Adipocyte (in vitro differentiated cells): Measurements from ENCODE around the gene PRODH.
"Not testable (repeated sequence)": the region's sequence is repeated elsewhere in the genome, so short reads cannot be mapped to it uniquely, and the experiment has no call there.

Experiments used
- DNase-seq: peaks from one replicate; pipeline ENCODE4 v3.0.0-alpha.2; 2015; ENCODE audit warnings: low read depth
- H3K27me3 ChIP-seq: replicated peaks from 2 replicates; pipeline ENCODE4 v1.7.0; 2013; ENCODE audit warnings: mild to moderate bottlenecking, low read length, moderate library complexity; ENCODE audit not compliant: control insufficient read depth, insufficient read depth
- H3K36me3 ChIP-seq: 2 replicates; pipeline ENCODE4 v1.7.0; 2013; ENCODE audit warnings: low read length, mild to moderate bottlenecking, moderate library complexity; ENCODE audit not compliant: control insufficient read depth, insufficient read depth, severe bottlenecking
- H3K4me1 ChIP-seq: 2 replicates; pipeline ENCODE4 v1.7.0; 2013; ENCODE audit warnings: mild to moderate bottlenecking, low read length, moderate library complexity; ENCODE audit not compliant: control insufficient read depth, insufficient read depth
- H3K4me3 ChIP-seq: 2 replicates; pipeline ENCODE4 v1.7.0; 2013; ENCODE audit warnings: mild to moderate bottlenecking, low read length, moderate library complexity
- H3K9ac ChIP-seq: 2 replicates; pipeline ENCODE4 v1.7.0; 2013; ENCODE audit warnings: mild to moderate bottlenecking, low read length, moderate library complexity
- H3K9me3 ChIP-seq: 2 replicates; pipeline ENCODE4 v1.7.0; 2013; ENCODE audit warnings: mild to moderate bottlenecking, low read length, moderate library complexity; ENCODE audit not compliant: control insufficient read depth

The PRODH gene

GRCh38 chr22:18915550-18915949 is 20.5 kb downstream of the PRODH start:
- not testable (repeated sequence) for H3K4me1 ChIP-seq, H3K9me3 ChIP-seq, DNase-seq, H3K36me3 ChIP-seq, H3K27me3 ChIP-seq, H3K9ac ChIP-seq, H3K4me3 ChIP-seq

- H3K9me3 ChIP-seq, H3K4me3 ChIP-seq, DNase-seq, H3K27me3 ChIP-seq, H3K4me1 ChIP-seq, H3K9ac ChIP-seq, H3K36me3 ChIP-seq: not testable (repeated sequence)
Measured at GRCh38 chr22:18914558-18914957, 21.5 kb downstream of the PRODH start.

DNA sequence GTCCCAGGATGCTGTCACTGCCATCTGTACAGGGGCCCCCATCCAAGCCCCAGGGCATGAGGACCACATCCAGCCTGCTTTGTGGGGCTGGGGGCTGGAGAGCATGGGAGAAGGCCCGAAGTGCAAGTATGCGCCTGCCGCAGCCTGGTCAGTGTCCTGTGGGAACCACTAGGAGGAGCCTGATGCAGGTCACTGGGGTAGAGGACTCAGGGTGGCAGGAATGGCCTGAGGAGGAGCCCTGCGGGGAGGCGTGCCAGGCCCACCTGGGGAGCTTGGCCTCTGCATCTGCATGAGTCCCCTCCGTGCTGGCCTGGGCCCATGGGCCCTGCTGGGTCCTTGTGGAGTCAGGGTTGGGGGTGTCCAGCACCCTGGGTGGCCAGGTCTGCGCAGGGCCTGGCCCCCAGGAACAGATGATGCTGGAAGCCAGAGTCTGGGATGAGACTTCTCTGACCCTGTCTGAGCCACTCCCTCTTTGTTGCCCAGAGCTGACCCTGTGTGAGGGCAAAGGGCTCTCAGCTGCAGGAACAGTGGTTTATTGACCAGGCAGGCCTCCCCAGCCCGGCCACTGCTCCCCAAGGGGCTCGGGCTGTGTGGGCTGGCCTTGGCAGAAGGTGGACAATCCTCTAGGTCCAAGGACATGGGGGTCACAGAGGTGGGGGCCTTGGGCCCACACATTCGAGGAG is 23.7 kb downstream of the PRODH start:
- H3K27me3 ChIP-seq, DNase-seq, H3K4me1 ChIP-seq, H3K9ac ChIP-seq, H3K9me3 ChIP-seq, H3K36me3 ChIP-seq, H3K4me3 ChIP-seq: not testable (repeated sequence)

GRCh38 chr22:18911535-18911934 is 24.6 kb downstream of the PRODH start:
- H3K4me1 ChIP-seq, H3K36me3 ChIP-seq, H3K27me3 ChIP-seq, H3K4me3 ChIP-seq, DNase-seq, H3K9ac ChIP-seq, H3K9me3 ChIP-seq: not testable (repeated sequence)

DNA sequence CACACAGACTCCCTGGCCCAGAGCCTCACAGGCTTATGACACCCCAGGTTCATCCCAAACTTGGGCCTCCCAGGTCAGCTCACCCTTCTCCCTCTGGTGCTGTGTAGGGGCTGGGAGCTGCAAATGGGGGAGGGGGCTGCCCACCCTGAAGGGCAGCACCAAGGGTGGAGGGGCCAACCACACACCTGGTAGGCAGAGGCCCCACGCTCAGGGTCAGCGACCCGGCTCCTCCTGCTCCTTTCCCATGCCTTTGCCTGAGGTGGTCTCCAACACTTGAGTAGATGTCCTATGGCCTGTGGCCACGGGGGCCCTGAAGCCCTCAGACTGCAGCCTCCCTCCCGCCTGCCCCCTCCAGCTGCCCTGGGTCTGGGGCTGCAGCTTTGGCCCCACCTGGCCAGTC is 26.5 kb downstream of the PRODH start:
- H3K27me3 ChIP-seq: no peaks in the 10 kb centered on the region
- no peaks in the 10 kb centered on the region for H3K36me3 ChIP-seq
- no peak overlapping the region for H3K4me3 ChIP-seq
- no peaks in the 10 kb centered on the region for H3K4me1 ChIP-seq
- no peak for DNase-seq
- H3K9me3 ChIP-seq: no peaks in the 10 kb centered on the region
- H3K9ac ChIP-seq: no peak overlapping the region

GRCh38 chr22:18906896-18907295 is 29.2 kb downstream of the PRODH start:
- H3K4me3 ChIP-seq: no peak overlapping the region
- no peaks in the 10 kb centered on the region for H3K27me3 ChIP-seq
- H3K4me1 ChIP-seq: no peaks in the 10 kb centered on the region
- no peak overlapping the region for H3K9ac ChIP-seq
- DNase-seq: no peak
- no peaks in the 10 kb centered on the region for H3K9me3 ChIP-seq
- no peaks in the 10 kb centered on the region for H3K36me3 ChIP-seq

DNA sequence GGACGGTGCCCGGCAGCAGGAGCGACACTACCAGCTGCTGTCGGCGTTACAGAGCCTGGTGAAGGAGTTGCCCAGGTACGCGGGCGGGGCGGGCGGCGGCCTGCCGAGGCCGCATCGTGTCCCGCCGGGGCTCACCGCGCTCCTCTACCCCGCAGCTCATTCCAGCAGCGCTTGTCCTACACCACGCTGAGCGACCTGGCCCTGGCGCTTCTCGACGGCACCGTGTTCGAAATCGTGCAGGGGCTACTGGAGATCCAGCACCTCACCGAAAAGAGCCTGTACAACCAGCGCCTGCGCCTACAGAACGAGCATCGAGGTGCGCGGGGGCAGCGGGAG is 29.7 kb downstream of the PRODH start:
- DNase-seq, H3K4me1 ChIP-seq, H3K9me3 ChIP-seq, H3K27me3 ChIP-seq, H3K36me3 ChIP-seq, H3K4me3 ChIP-seq, H3K9ac ChIP-seq: not testable (repeated sequence)

DNA sequence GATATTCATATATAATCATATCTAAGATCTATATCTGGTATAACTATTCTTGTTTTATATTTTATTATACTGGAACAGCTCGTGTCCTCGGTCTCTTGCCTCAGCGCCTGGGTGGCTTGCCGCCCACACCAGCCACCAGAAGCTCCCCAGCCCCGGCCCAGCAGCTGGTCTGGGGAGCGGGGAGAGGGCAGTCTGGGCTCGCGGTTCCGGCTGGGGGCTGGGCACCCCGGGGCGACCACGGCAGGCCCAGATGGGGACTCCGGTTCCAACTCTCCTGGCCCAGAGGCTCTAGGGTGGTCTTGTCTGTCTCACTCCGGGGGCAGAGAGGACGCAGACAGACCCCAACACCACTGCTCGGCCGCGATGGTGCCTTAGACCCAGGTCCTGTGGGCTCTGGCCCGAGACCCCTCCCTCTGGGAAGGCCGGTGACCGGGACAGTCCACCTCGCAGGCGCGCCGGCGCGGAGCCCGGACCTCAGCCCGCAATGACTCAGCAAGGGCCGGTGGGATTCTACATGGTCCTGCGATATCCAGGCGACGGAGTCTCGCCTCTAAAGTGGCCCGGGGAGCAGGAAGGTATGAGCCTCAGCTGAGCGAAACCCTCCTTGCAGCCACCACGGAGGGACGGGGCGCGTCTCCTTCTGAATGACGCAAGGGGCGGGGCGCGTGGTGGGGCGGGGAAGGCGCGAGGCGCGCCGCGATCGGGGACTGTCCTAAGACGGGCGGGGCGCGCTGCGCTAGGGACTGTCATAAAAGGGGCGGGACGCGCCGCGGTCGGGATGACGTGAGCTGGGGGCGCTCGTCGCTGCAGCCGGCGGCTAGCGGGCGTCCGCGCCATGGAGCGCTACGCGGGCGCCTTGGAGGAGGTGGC is 30.3 kb downstream of the PRODH start, which contains the start of gene DGCR6:
DGCR6 (plus strand) TSS at position 781 of the 870 bp plus-strand sequence; CDS start at position 836, 55 bp downstream.
- H3K9ac ChIP-seq: no peak within 1 kb of the TSS
- no peak for DNase-seq
- H3K27me3 ChIP-seq: no peaks in the 10 kb centered on the region
- no peaks in the 10 kb centered on the region for H3K4me1 ChIP-seq
- H3K36me3 ChIP-seq: no peaks in the 10 kb centered on the region
- H3K9me3 ChIP-seq: no peaks in the 10 kb centered on the region
- no peak within 1 kb of the TSS for H3K4me3 ChIP-seq

- not testable (repeated sequence) for DNase-seq, H3K9me3 ChIP-seq, H3K27me3 ChIP-seq, H3K9ac ChIP-seq, H3K4me1 ChIP-seq, H3K4me3 ChIP-seq, H3K36me3 ChIP-seq
Measured at GRCh38 chr22:18896037-18896657, 39.9 kb downstream of the PRODH start.

DNA sequence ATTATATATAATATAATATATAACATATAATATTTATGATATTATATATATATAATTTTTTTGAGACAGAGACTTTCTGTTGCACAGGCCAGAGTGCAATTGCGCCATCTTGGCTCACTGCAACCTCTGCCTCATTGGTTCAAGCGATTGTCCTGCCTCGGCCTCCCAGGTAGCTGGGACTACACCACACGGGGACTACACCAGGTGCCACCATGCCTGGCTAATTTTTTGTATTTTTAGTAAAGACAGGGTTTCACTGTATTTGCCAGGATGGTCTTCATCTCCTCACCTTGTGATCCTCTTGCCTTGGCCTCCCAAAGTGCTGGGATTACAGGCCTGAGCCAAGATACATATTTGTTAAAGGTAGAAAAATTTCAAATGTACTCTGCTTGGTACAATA is 42.3 kb downstream of the PRODH start:
- not testable (repeated sequence) for H3K36me3 ChIP-seq, H3K4me3 ChIP-seq, H3K4me1 ChIP-seq, H3K9me3 ChIP-seq, DNase-seq, H3K27me3 ChIP-seq, H3K9ac ChIP-seq

DNA sequence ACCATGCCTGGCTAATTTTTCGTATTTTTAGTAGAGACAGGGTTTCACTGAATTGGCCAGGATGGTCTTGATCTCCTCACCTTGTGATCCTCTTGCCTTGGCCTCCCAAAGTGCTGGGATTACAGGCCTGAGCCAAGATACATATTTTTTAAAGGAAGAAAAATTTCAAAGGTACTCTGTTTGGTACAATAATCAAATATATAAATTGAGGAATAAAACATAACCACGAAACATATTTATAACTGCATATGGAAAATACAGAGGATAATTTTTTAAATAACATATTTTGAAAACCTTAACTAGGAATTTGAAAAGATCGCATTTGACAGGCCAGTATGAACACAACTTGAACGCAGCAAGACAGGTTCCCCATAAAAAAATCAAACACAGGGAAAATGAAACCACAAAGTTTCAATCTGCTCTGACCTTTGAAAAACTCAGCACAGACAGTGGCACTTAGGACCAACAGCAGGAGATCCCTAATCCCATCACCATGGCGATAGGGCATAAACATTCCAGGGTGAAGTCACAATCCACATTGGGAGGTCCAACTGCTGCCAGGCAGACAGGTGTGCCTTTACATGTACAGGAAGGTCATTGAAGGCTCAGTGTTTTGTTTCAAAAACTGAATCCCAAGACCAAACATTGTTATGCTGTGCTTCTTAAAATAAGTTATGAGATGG is 45.4 kb downstream of the PRODH start:
- not testable (repeated sequence) for H3K4me3 ChIP-seq, H3K9ac ChIP-seq, DNase-seq, H3K27me3 ChIP-seq, H3K9me3 ChIP-seq, H3K4me1 ChIP-seq, H3K36me3 ChIP-seq
